ENCODE data around the gene MOGAT2.

MOGAT2 gene

DNA sequence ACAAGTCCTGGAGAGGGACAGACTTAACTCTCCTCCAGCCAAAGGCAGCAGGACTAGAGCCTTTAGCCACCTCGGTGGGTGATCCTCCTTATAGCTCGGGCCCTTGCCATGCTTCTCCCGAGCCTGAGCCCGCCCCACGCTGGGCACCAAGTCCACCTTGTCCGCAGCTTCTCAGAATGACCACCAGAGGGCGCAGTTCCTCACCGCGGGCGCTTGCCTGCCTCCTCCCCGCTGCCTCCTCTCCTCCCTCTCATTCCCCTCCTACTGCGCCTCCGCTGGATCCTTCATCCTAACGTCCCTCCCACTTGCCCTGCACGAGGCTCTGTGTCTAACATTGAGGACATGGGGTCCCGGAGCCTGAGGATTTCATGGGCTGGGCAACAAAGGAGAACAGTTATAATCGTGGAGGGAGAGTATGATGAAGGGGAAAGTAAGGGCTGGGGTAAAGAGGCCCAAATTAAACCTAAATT, 11.3 kb upstream of the MOGAT2 start:
- H3K27ac ChIP-seq (replicated peaks) = no peak overlapping the region
- no peak overlapping the region for H3K4me3 ChIP-seq (replicated peaks; ENCODE audit: insufficient read depth, low read length)
- no peaks in the 10 kb centered on the region for H3K27me3 ChIP-seq (ENCODE audit: insufficient read depth, poor library complexity, severe bottlenecking)
- DNase-seq (ENCODE audit: low read depth in 1 of 2, low spot score in 1 of 2) = peak; percentile 61 to 66
- TF ChIP-seq SPI1 (IDR thresholded peaks at IDR 0.05; ENCODE audit: borderline replicate concordance, low read depth) = no peak
- TF ChIP-seq, protein P1, sequence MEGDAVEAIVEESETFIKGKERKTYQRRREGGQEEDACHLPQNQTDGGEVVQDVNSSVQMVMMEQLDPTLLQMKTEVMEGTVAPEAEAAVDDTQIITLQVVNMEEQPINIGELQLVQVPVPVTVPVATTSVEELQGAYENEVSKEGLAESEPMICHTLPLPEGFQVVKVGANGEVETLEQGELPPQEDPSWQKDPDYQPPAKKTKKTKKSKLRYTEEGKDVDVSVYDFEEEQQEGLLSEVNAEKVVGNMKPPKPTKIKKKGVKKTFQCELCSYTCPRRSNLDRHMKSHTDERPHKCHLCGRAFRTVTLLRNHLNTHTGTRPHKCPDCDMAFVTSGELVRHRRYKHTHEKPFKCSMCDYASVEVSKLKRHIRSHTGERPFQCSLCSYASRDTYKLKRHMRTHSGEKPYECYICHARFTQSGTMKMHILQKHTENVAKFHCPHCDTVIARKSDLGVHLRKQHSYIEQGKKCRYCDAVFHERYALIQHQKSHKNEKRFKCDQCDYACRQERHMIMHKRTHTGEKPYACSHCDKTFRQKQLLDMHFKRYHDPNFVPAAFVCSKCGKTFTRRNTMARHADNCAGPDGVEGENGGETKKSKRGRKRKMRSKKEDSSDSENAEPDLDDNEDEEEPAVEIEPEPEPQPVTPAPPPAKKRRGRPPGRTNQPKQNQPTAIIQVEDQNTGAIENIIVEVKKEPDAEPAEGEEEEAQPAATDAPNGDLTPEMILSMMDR (IDR thresholded peaks at IDR 0.05; ENCODE audit: insufficient read depth, low read length) = peak; percentile 64

DNA sequence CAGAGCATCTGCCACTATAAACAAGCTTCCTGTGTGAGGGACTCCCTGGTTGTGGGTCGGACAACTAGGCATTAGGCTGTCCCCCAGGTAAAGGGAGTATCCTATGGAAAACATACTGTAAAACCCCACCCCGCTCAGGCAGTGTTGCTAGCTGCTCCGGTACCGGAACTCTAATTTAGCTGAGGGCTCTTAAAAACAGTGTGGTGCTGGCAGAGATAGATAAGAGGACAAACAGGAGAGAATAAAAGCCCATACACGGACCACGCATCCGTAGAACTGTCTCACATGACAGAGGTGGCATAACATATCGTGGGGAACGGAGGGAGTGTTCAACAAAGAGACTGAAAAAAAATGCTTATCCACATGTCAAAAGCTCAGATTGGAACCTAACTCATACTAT, 3.4 kb upstream of the MOGAT2 start:
- H3K27ac ChIP-seq (replicated peaks) = no peak overlapping the region
- no peaks in the 10 kb centered on the region for H3K27me3 ChIP-seq (ENCODE audit: insufficient read depth, poor library complexity, severe bottlenecking)
- H3K4me3 ChIP-seq (replicated peaks; ENCODE audit: insufficient read depth, low read length) = no peak overlapping the region
- no peak for TF ChIP-seq POLR2AphosphoS5 (IDR thresholded peaks at IDR 0.05; ENCODE audit: low read depth)
- TF ChIP-seq, protein P2, sequence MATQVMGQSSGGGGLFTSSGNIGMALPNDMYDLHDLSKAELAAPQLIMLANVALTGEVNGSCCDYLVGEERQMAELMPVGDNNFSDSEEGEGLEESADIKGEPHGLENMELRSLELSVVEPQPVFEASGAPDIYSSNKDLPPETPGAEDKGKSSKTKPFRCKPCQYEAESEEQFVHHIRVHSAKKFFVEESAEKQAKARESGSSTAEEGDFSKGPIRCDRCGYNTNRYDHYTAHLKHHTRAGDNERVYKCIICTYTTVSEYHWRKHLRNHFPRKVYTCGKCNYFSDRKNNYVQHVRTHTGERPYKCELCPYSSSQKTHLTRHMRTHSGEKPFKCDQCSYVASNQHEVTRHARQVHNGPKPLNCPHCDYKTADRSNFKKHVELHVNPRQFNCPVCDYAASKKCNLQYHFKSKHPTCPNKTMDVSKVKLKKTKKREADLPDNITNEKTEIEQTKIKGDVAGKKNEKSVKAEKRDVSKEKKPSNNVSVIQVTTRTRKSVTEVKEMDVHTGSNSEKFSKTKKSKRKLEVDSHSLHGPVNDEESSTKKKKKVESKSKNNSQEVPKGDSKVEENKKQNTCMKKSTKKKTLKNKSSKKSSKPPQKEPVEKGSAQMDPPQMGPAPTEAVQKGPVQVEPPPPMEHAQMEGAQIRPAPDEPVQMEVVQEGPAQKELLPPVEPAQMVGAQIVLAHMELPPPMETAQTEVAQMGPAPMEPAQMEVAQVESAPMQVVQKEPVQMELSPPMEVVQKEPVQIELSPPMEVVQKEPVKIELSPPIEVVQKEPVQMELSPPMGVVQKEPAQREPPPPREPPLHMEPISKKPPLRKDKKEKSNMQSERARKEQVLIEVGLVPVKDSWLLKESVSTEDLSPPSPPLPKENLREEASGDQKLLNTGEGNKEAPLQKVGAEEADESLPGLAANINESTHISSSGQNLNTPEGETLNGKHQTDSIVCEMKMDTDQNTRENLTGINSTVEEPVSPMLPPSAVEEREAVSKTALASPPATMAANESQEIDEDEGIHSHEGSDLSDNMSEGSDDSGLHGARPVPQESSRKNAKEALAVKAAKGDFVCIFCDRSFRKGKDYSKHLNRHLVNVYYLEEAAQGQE (IDR thresholded peaks at IDR 0.05; ENCODE audit: insufficient replicate concordance, low read depth) = no peak
- no peak for TF ChIP-seq SPI1 (IDR thresholded peaks at IDR 0.05; ENCODE audit: borderline replicate concordance, low read depth)
- TF ChIP-seq, protein P1 (IDR thresholded peaks at IDR 0.05; ENCODE audit: insufficient read depth, low read length) = no peak
- no peak for TF ChIP-seq GABPA (IDR thresholded peaks at IDR 0.05; ENCODE audit: low read depth)
- DNase-seq (ENCODE audit: low read depth in 1 of 2, low spot score in 1 of 2) = no peak

DNA sequence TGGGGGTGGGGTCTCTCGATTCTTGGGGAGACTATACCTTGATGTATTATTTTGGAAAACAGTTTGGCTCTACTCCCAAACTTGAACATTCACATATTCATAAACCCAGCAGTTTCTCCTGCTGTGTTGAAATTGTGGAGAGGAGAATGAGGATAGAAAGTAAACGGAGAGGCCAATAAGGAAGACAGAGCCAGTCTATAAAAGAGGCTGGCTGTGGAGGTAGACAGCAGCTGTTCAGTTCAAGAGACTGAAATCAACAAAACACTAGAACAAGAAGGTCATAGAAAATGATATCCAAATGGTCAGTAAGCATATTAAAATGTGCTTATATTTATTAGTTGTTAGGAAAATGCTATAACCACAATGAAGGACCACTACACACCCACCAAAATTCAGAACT, 1.9 kb upstream of the MOGAT2 start:
- Histone ChIP-seq H3K27me3 (ENCODE audit: insufficient read depth, poor library complexity, severe bottlenecking) (no peaks in the 10 kb centered on the region), H3K27ac (replicated peaks) (no peak overlapping the region), H3K4me3 (replicated peaks; ENCODE audit: insufficient read depth, low read length) (no peak overlapping the region)
- TF ChIP-seq POLR2AphosphoS5 (IDR thresholded peaks at IDR 0.05; ENCODE audit: low read depth) (no peak), GABPA (IDR thresholded peaks at IDR 0.05; ENCODE audit: low read depth) (no peak), SPI1 (IDR thresholded peaks at IDR 0.05; ENCODE audit: borderline replicate concordance, low read depth) (no peak)
- TF ChIP-seq, protein P2 (IDR thresholded peaks at IDR 0.05; ENCODE audit: insufficient replicate concordance, low read depth) = no peak
- TF ChIP-seq, protein P1 (IDR thresholded peaks at IDR 0.05; ENCODE audit: insufficient read depth, low read length) = no peak
- DNase-seq (ENCODE audit: low read depth in 1 of 2, low spot score in 1 of 2) = no peak

DNA sequence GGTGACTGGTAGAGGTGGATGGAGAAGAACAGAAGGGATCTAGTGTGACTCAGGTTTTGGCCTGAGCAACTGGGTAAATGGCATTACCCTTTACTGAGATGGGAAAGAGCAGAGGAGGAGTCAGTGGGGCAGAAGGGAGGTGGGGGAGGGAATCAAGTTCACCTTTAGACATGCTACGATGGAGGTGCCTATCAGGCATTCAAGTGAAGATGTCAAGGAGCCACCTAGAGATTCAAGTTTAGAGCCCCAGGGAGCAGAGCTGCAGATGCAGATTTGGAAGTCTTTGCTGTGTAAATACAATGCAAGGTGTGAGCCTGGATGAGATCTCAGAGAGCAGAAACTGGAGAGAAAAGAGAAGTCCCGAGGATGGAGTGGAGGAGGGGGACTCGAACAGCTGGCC, 979 bp upstream of the MOGAT2 start:
- H3K27ac ChIP-seq (replicated peaks) = no peak overlapping the region
- H3K4me3 ChIP-seq (replicated peaks; ENCODE audit: insufficient read depth, low read length) = no peak overlapping the region
- no peaks in the 10 kb centered on the region for H3K27me3 ChIP-seq (ENCODE audit: insufficient read depth, poor library complexity, severe bottlenecking)
- DNase-seq (ENCODE audit: low read depth in 1 of 2, low spot score in 1 of 2) = no peak
- TF ChIP-seq SPI1 (IDR thresholded peaks at IDR 0.05; ENCODE audit: borderline replicate concordance, low read depth) (no peak), POLR2AphosphoS5 (IDR thresholded peaks at IDR 0.05; ENCODE audit: low read depth) (no peak), GABPA (IDR thresholded peaks at IDR 0.05; ENCODE audit: low read depth) (no peak)
- TF ChIP-seq, protein P2 (IDR thresholded peaks at IDR 0.05; ENCODE audit: insufficient replicate concordance, low read depth) = no peak
- TF ChIP-seq, protein P1 (IDR thresholded peaks at IDR 0.05; ENCODE audit: insufficient read depth, low read length) = no peak
